Measurements from ENCODE around the gene ADCY5. TPM values are rescaled to one million over a fixed set of nuclear protein-coding genes. Genes with fewer than 3 reads are reported as not detected.
A peak's percentile ranks its signal among the peaks of the same experiment; 100 is the strongest.
"Not testable (repeated sequence)": the region's sequence is repeated elsewhere in the genome, so short reads cannot be mapped to it uniquely, and the experiment has no call there.

The ADCY5 gene
- 10.6 and 15.3 TPM in 2 replicates for total RNA-seq
- long read RNA-seq, partial matches to known transcripts, result 1 of 5 reads
- long read RNA-seq, other reads (novel, unspliced or antisense), result 4 of 5 reads

DNA sequence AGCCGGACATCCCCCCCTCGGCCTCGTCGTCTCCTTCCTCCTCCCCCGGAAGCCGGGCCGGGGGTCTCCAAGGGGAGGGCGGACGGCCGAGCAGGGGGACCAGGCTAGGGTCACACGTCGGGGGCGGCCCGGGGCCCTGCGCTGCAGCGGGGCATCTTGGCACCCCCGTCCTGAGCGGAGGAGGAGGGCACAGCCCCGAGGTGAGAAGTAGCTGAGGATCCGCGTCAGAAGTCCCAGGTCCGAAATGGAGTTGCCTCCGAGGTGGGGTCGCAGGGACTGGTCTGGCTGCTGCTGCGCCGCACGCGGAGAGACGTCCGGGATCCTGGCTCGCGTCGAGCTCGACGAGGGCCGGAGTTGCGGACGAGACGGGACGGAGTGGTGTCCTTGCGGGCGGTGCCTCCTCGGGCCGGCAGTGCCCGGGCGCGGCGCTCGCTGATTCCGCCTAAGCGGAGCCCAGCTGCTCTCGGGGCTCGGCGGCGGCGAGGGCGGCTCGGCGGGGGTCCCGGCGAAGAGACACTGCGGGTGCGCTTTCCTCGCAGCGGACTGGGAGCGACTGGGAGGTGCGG, at the start of gene ADCY5:
Gene ADCY5, minus strand, starts transcription at position 555 of the 566 bp plus-strand sequence. Its CDS starts 545 bp downstream, at position 10.
- peaks cover 13% of the 10 kb centered on the region for H3K4me1 Mint-ChIP-seq (ENCODE audit: unreplicated experiment)
- peaks cover 44% of the 10 kb centered on the region for H3K27me3 Mint-ChIP-seq (ENCODE audit: unreplicated experiment)
- no peaks in the 10 kb centered on the region for H3K9me3 Mint-ChIP-seq (ENCODE audit: unreplicated experiment)
- no peak for DNase-seq (ENCODE audit: extremely low spot score, unreplicated experiment)
- no peak within 1 kb of the TSS for H3K27ac Mint-ChIP-seq (ENCODE audit: unreplicated experiment)
- peak within 1 kb of the TSS; percentile 73 for H3K4me3 Mint-ChIP-seq (ENCODE audit: unreplicated experiment)
- no peaks in the 10 kb centered on the region for H3K36me3 Mint-ChIP-seq (ENCODE audit: unreplicated experiment)
- no peak for TF ChIP-seq CTCF (IDR thresholded peaks at IDR 0.05)

- no peak for TF ChIP-seq CTCF (IDR thresholded peaks at IDR 0.05)
- Mint-ChIP-seq H3K27me3 (ENCODE audit: unreplicated experiment) (no peaks in the 10 kb centered on the region), H3K4me3 (ENCODE audit: unreplicated experiment) (no peak overlapping the region), H3K4me1 (ENCODE audit: unreplicated experiment) (peaks cover 3% of the 10 kb centered on the region), H3K27ac (ENCODE audit: unreplicated experiment) (no peak overlapping the region), H3K9me3 (ENCODE audit: unreplicated experiment) (no peaks in the 10 kb centered on the region), H3K36me3 (ENCODE audit: unreplicated experiment) (peaks cover 26% of the 10 kb centered on the region)
- DNase-seq (ENCODE audit: extremely low spot score, unreplicated experiment), result no peak
Measured at GRCh38 chr3:123493912-123494311, 45.0 kb upstream of the ADCY5 start.

- no peaks in the 10 kb centered on the region for H3K27me3 Mint-ChIP-seq (ENCODE audit: unreplicated experiment)
- peaks cover 23% of the 10 kb centered on the region for H3K36me3 Mint-ChIP-seq (ENCODE audit: unreplicated experiment)
- H3K4me3 Mint-ChIP-seq (ENCODE audit: unreplicated experiment), result no peak overlapping the region
- H3K4me1 Mint-ChIP-seq (ENCODE audit: unreplicated experiment), result no peaks in the 10 kb centered on the region
- no peak overlapping the region for H3K27ac Mint-ChIP-seq (ENCODE audit: unreplicated experiment)
- no peak for DNase-seq (ENCODE audit: extremely low spot score, unreplicated experiment)
- no peak for TF ChIP-seq CTCF (IDR thresholded peaks at IDR 0.05)
- no peaks in the 10 kb centered on the region for H3K9me3 Mint-ChIP-seq (ENCODE audit: unreplicated experiment)
Measured at GRCh38 chr3:123491966-123492587, 43.2 kb upstream of the ADCY5 start.

DNA sequence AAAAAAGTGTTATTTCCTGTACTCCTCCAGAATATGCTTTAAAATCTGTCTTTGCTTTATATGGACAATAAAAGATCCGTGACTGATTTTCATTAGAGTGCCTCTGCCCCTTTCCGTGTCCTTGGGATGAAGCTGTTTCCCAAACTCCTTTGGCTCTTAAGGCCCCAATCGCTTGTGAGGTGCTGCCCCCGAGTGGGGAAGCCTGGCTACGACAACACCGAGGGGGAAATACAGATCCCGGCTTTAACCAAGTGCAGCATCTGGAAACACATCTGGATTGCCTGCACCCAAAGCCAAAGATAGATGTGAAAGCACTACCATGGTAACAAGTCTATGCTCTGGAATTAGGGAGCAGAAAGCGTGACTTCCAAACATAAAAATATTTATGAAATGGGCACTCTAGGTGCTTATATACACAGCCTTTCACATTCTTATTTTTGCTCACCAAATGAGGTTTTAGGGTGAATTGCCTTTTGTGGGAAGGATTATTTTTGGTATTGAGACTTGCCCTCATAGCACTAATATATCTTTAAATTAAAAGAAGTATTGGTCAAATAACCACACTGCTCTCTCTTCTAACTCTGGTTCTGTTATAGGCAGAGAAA, 40.6 kb upstream of the ADCY5 start:
- no peaks in the 10 kb centered on the region for H3K27me3 Mint-ChIP-seq (ENCODE audit: unreplicated experiment)
- peaks cover 15% of the 10 kb centered on the region for H3K36me3 Mint-ChIP-seq (ENCODE audit: unreplicated experiment)
- H3K4me1 Mint-ChIP-seq (ENCODE audit: unreplicated experiment), result no peaks in the 10 kb centered on the region
- no peak overlapping the region for H3K4me3 Mint-ChIP-seq (ENCODE audit: unreplicated experiment)
- DNase-seq (ENCODE audit: extremely low spot score, unreplicated experiment), result peak; percentile 90
- no peak overlapping the region for H3K27ac Mint-ChIP-seq (ENCODE audit: unreplicated experiment)
- peak; percentile 94 for TF ChIP-seq CTCF (IDR thresholded peaks at IDR 0.05)
- H3K9me3 Mint-ChIP-seq (ENCODE audit: unreplicated experiment), result no peaks in the 10 kb centered on the region

DNA sequence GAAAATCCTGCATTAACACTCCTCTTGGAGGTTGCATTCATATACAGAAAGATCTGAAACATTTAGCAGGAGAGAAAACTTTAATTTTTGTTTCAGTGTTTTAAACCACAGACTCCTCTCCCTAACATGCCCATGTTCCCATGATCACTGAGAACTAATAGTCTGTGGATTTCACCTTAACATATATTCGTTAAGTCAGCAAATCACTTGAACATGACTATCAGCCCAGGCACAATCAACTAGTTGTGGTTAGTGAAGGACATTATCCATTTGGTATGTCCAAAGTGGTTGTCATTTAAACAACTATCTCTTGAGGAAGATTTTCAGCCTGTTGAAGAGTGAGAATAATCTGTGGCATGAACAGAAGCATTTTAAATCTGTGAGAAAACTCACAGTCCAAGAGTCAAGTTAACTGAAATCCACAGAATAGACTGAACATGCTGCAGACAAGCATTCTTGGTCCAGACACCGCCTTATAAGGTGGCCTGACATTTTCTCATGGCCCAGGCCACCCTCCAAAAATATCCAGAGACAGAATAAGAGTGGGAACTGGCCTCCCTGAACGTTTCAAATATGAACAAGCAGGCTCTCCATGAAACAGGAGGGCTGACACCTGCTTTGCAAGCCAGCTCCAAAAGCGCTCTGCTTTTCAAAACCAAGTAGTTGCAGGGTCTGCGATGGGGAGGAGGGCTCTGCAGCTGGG, 39.9 kb upstream of the ADCY5 start:
- H3K4me1 Mint-ChIP-seq (ENCODE audit: unreplicated experiment), result no peaks in the 10 kb centered on the region
- no peak overlapping the region for H3K4me3 Mint-ChIP-seq (ENCODE audit: unreplicated experiment)
- no peak overlapping the region for H3K27ac Mint-ChIP-seq (ENCODE audit: unreplicated experiment)
- peaks cover 9% of the 10 kb centered on the region for H3K36me3 Mint-ChIP-seq (ENCODE audit: unreplicated experiment)
- TF ChIP-seq CTCF (IDR thresholded peaks at IDR 0.05), result no peak
- H3K27me3 Mint-ChIP-seq (ENCODE audit: unreplicated experiment), result no peaks in the 10 kb centered on the region
- no peaks in the 10 kb centered on the region for H3K9me3 Mint-ChIP-seq (ENCODE audit: unreplicated experiment)
- no peak for DNase-seq (ENCODE audit: extremely low spot score, unreplicated experiment)

GRCh38 chr3:123487063-123487462, 38.2 kb upstream of the ADCY5 start:
- H3K27me3 Mint-ChIP-seq (ENCODE audit: unreplicated experiment); H3K4me1 Mint-ChIP-seq (ENCODE audit: unreplicated experiment); H3K27ac Mint-ChIP-seq (ENCODE audit: unreplicated experiment); DNase-seq (ENCODE audit: extremely low spot score, unreplicated experiment); H3K36me3 Mint-ChIP-seq (ENCODE audit: unreplicated experiment); H3K9me3 Mint-ChIP-seq (ENCODE audit: unreplicated experiment); H3K4me3 Mint-ChIP-seq (ENCODE audit: unreplicated experiment): not testable (repeated sequence)

Measured in osteocyte (in vitro differentiated cells).